ENCODE results near the gene SWSAP1.

DNA sequence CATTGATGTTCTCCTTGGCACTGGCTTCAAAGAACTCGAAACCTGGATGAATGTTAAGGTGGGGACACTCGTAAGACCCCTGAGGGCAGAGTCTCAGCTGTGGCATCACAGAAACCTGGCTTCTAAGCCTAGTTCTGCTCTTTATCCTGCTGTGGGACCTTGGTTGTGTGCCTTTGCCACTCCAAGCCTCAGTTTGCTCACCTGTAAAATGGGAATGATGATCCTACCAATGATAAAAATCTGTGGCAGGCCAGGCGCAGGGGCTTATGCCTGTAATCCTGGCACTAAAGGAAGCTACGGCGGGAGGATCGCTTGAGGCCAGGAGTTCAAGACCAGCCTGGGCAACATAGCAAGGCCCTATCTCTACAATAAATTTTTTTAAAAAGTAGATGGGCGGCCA, 48.9 kb upstream of the SWSAP1 start:
- TF ChIP-seq, protein P1, sequence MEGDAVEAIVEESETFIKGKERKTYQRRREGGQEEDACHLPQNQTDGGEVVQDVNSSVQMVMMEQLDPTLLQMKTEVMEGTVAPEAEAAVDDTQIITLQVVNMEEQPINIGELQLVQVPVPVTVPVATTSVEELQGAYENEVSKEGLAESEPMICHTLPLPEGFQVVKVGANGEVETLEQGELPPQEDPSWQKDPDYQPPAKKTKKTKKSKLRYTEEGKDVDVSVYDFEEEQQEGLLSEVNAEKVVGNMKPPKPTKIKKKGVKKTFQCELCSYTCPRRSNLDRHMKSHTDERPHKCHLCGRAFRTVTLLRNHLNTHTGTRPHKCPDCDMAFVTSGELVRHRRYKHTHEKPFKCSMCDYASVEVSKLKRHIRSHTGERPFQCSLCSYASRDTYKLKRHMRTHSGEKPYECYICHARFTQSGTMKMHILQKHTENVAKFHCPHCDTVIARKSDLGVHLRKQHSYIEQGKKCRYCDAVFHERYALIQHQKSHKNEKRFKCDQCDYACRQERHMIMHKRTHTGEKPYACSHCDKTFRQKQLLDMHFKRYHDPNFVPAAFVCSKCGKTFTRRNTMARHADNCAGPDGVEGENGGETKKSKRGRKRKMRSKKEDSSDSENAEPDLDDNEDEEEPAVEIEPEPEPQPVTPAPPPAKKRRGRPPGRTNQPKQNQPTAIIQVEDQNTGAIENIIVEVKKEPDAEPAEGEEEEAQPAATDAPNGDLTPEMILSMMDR (IDR thresholded peaks at IDR 0.05): no peak
- TF ChIP-seq EP300 (IDR thresholded peaks at IDR 0.05) (no peak), POLR2A (IDR thresholded peaks at IDR 0.05) (no peak), POLR2AphosphoS5 (IDR thresholded peaks at IDR 0.05) (no peak)

All from suprapubic skin (tissue), 4 donors.